ENCODE data around the gene GULP1. TPM values are rescaled to one million over a fixed set of nuclear protein-coding genes. Genes with fewer than 3 reads are reported as not detected.

The GULP1 gene
- total RNA-seq, 1 experiment from 2014 or later = 75.1 TPM

DNA sequence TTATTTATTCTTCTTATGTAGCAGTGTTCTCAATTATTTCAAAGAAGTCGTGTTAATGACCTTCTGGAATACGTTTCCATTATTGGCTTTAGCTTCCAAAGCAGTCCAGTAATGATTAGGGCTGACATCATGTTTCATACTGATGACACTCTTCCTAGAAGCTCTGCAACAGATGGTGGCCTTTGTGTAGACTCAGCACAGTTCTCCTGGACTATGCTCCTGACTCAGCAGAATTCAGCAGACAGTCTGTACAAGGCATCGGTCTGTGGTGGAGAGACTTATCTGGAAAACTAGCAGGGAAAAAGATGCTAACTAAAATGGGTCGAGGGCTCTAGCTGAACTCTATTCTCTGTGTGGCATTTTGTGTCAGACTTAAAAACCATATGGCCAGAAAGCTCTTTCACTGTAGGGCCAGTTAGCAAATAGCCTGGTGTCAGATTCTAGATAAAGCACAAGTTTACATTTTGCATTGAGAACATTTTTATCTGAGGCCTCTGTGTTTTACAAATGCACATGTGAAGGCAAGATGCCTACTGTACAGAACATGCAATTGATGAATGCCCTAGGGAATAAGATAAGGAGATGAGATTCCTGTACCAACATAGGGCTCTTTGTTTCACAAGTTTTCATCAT lies 35.1 kb downstream of the GULP1 start (continued):
- TF ChIP-seq, protein P1, sequence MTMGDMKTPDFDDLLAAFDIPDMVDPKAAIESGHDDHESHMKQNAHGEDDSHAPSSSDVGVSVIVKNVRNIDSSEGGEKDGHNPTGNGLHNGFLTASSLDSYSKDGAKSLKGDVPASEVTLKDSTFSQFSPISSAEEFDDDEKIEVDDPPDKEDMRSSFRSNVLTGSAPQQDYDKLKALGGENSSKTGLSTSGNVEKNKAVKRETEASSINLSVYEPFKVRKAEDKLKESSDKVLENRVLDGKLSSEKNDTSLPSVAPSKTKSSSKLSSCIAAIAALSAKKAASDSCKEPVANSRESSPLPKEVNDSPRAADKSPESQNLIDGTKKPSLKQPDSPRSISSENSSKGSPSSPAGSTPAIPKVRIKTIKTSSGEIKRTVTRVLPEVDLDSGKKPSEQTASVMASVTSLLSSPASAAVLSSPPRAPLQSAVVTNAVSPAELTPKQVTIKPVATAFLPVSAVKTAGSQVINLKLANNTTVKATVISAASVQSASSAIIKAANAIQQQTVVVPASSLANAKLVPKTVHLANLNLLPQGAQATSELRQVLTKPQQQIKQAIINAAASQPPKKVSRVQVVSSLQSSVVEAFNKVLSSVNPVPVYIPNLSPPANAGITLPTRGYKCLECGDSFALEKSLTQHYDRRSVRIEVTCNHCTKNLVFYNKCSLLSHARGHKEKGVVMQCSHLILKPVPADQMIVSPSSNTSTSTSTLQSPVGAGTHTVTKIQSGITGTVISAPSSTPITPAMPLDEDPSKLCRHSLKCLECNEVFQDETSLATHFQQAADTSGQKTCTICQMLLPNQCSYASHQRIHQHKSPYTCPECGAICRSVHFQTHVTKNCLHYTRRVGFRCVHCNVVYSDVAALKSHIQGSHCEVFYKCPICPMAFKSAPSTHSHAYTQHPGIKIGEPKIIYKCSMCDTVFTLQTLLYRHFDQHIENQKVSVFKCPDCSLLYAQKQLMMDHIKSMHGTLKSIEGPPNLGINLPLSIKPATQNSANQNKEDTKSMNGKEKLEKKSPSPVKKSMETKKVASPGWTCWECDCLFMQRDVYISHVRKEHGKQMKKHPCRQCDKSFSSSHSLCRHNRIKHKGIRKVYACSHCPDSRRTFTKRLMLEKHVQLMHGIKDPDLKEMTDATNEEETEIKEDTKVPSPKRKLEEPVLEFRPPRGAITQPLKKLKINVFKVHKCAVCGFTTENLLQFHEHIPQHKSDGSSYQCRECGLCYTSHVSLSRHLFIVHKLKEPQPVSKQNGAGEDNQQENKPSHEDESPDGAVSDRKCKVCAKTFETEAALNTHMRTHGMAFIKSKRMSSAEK (CRISPR knock-in tag; IDR thresholded peaks at IDR 0.05; ENCODE audit: borderline replicate concordance) = no peak
- TF ChIP-seq, protein P2, sequence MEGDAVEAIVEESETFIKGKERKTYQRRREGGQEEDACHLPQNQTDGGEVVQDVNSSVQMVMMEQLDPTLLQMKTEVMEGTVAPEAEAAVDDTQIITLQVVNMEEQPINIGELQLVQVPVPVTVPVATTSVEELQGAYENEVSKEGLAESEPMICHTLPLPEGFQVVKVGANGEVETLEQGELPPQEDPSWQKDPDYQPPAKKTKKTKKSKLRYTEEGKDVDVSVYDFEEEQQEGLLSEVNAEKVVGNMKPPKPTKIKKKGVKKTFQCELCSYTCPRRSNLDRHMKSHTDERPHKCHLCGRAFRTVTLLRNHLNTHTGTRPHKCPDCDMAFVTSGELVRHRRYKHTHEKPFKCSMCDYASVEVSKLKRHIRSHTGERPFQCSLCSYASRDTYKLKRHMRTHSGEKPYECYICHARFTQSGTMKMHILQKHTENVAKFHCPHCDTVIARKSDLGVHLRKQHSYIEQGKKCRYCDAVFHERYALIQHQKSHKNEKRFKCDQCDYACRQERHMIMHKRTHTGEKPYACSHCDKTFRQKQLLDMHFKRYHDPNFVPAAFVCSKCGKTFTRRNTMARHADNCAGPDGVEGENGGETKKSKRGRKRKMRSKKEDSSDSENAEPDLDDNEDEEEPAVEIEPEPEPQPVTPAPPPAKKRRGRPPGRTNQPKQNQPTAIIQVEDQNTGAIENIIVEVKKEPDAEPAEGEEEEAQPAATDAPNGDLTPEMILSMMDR (IDR thresholded peaks at IDR 0.05) = no peak
- TF ChIP-seq, protein P3, sequence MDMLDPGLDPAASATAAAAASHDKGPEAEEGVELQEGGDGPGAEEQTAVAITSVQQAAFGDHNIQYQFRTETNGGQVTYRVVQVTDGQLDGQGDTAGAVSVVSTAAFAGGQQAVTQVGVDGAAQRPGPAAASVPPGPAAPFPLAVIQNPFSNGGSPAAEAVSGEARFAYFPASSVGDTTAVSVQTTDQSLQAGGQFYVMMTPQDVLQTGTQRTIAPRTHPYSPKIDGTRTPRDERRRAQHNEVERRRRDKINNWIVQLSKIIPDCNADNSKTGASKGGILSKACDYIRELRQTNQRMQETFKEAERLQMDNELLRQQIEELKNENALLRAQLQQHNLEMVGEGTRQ (CRISPR knock-in tag; IDR thresholded peaks at IDR 0.05) = no peak
- no peak for TF ChIP-seq NFE2L1 (CRISPR knock-in tag; IDR thresholded peaks at IDR 0.05)
- TF ChIP-seq, protein P4, sequence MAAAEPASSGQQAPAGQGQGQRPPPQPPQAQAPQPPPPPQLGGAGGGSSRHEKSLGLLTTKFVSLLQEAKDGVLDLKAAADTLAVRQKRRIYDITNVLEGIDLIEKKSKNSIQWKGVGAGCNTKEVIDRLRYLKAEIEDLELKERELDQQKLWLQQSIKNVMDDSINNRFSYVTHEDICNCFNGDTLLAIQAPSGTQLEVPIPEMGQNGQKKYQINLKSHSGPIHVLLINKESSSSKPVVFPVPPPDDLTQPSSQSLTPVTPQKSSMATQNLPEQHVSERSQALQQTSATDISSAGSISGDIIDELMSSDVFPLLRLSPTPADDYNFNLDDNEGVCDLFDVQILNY (CRISPR knock-in tag; IDR thresholded peaks at IDR 0.05) = no peak

DNA sequence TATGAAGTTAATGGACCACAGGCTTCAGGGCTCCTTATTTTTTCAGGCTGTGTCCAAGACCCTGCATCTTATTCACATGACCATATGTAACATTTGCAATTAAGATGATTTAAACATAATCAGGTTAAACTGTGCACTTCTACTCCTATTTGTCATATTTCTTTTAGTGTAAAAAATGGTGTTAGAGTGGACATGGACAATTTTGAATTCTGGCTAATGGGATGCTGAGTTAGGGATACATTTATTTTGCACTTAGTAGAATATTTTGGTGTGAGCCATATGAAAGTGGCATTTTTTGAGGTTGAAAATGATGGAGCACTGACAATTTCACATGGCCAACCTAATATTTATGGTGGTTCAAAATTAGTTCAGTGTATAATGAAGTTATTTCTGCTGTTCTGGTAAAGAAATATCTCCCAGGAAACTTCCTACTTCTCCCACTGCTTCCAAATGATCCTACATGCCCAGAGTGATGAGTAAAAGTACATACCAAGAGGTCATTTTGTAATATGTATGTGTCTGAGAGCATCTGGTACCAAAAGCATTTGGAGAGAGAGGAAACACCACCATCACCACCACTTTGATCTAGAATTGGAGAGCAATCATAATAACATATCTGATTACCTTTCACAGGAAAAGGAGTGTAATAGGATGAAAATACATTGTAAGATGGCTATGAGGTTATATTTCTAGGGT lies 36.0 kb downstream of the GULP1 start:
- Mint-ChIP-seq H3K36me3 (no peaks in the 10 kb centered on the region), H3K27ac (no peak overlapping the region), H3K4me3 (no peak overlapping the region), H3K9me3 (no peaks in the 10 kb centered on the region), H3K4me1 (peaks cover 37% of the 10 kb centered on the region), H3K27me3 (ENCODE audit: low read depth) (no peaks in the 10 kb centered on the region)
- ChIA-PET POLR2A (no interaction called here), CTCF (no interaction called here)
- DNase-seq (ENCODE audit: low spot score) (no peak), ATAC-seq (no peak)
- TF ChIP-seq GABPB1 (CRISPR knock-in tag; IDR thresholded peaks at IDR 0.05) = no peak
- TF ChIP-seq, protein P5, sequence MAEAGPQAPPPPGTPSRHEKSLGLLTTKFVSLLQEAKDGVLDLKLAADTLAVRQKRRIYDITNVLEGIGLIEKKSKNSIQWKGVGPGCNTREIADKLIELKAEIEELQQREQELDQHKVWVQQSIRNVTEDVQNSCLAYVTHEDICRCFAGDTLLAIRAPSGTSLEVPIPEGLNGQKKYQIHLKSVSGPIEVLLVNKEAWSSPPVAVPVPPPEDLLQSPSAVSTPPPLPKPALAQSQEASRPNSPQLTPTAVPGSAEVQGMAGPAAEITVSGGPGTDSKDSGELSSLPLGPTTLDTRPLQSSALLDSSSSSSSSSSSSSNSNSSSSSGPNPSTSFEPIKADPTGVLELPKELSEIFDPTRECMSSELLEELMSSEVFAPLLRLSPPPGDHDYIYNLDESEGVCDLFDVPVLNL (CRISPR knock-in tag; IDR thresholded peaks at IDR 0.05; ENCODE audit: borderline replicate concordance, low read depth) = no peak
- TF ChIP-seq, protein P6, sequence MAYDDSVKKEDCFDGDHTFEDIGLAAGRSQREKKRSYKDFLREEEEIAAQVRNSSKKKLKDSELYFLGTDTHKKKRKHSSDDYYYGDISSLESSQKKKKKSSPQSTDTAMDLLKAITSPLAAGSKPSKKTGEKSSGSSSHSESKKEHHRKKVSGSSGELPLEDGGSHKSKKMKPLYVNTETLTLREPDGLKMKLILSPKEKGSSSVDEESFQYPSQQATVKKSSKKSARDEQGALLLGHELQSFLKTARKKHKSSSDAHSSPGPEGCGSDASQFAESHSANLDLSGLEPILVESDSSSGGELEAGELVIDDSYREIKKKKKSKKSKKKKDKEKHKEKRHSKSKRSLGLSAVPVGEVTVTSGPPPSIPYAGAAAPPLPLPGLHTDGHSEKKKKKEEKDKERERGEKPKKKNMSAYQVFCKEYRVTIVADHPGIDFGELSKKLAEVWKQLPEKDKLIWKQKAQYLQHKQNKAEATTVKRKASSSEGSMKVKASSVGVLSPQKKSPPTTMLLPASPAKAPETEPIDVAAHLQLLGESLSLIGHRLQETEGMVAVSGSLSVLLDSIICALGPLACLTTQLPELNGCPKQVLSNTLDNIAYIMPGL (CRISPR knock-in tag; IDR thresholded peaks at IDR 0.05) = no peak

DNA sequence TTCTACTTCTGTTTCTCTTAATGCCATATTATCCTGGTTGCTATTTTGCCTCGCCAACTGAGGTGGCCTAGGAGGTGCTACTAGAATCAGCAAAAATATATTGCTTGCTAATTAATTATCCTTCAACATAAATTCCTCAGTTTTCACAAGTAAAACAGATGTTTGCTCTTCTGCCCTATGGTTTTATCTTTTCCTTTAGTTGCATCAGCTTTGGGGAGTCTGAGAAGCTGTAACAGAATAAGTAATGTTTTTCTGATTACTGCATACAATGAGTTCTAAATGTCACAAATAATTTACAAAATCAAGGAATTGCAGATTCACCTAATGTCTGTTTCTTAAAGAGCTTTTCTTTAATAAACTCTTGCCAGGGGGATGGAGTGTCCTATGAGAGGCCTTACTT lies 36.7 kb downstream of the GULP1 start:
- H3K9me3 Mint-ChIP-seq = no peaks in the 10 kb centered on the region
- DNase-seq (ENCODE audit: low spot score) (no peak), ATAC-seq (no peak)
- no peak overlapping the region for H3K27ac Mint-ChIP-seq
- H3K4me1 Mint-ChIP-seq = peaks cover 38% of the 10 kb centered on the region
- no peaks in the 10 kb centered on the region for H3K36me3 Mint-ChIP-seq
- ChIA-PET CTCF (no interaction called here), POLR2A (no interaction called here)
- no peaks in the 10 kb centered on the region for H3K27me3 Mint-ChIP-seq (ENCODE audit: low read depth)
- H3K4me3 Mint-ChIP-seq = no peak overlapping the region
- TF ChIP-seq, protein P7, sequence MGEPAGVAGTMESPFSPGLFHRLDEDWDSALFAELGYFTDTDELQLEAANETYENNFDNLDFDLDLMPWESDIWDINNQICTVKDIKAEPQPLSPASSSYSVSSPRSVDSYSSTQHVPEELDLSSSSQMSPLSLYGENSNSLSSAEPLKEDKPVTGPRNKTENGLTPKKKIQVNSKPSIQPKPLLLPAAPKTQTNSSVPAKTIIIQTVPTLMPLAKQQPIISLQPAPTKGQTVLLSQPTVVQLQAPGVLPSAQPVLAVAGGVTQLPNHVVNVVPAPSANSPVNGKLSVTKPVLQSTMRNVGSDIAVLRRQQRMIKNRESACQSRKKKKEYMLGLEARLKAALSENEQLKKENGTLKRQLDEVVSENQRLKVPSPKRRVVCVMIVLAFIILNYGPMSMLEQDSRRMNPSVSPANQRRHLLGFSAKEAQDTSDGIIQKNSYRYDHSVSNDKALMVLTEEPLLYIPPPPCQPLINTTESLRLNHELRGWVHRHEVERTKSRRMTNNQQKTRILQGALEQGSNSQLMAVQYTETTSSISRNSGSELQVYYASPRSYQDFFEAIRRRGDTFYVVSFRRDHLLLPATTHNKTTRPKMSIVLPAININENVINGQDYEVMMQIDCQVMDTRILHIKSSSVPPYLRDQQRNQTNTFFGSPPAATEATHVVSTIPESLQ (CRISPR knock-in tag; IDR thresholded peaks at IDR 0.05) = no peak
- TF ChIP-seq, protein P8, sequence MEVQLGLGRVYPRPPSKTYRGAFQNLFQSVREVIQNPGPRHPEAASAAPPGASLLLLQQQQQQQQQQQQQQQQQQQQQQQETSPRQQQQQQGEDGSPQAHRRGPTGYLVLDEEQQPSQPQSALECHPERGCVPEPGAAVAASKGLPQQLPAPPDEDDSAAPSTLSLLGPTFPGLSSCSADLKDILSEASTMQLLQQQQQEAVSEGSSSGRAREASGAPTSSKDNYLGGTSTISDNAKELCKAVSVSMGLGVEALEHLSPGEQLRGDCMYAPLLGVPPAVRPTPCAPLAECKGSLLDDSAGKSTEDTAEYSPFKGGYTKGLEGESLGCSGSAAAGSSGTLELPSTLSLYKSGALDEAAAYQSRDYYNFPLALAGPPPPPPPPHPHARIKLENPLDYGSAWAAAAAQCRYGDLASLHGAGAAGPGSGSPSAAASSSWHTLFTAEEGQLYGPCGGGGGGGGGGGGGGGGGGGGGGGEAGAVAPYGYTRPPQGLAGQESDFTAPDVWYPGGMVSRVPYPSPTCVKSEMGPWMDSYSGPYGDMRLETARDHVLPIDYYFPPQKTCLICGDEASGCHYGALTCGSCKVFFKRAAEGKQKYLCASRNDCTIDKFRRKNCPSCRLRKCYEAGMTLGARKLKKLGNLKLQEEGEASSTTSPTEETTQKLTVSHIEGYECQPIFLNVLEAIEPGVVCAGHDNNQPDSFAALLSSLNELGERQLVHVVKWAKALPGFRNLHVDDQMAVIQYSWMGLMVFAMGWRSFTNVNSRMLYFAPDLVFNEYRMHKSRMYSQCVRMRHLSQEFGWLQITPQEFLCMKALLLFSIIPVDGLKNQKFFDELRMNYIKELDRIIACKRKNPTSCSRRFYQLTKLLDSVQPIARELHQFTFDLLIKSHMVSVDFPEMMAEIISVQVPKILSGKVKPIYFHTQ (CRISPR knock-in tag; IDR thresholded peaks at IDR 0.05) = no peak
- no peak for TF ChIP-seq ELF4 (CRISPR knock-in tag; IDR thresholded peaks at IDR 0.05; ENCODE audit: low read depth)
- no peak for TF ChIP-seq ZNF232 (CRISPR knock-in tag; IDR thresholded peaks at IDR 0.05)
- TF ChIP-seq, protein P9, sequence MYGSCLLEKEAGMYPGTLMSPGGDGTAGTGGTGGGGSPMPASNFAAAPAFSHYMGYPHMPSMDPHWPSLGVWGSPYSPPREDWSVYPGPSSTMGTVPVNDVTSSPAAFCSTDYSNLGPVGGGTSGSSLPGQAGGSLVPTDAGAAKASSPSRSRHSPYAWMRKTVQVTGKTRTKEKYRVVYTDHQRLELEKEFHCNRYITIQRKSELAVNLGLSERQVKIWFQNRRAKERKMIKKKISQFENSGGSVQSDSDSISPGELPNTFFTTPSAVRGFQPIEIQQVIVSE (CRISPR knock-in tag; IDR thresholded peaks at IDR 0.05; ENCODE audit: borderline replicate concordance) = no peak

Data from WTC11 (cell line).